HepG2 (cell line): ENCODE measurements around the gene SPI1. TPM values are rescaled to one million over a fixed set of nuclear protein-coding genes. Genes with fewer than 3 reads are reported as not detected.

Experiments used
- CHCHD3 ChIP-seq: sonication (generic); formaldehyde crosslinking; IDR thresholded peaks from 2 replicates; pipeline ENCODE4 v1.8.0; 2022; ENCODE audit warnings: mild to moderate bottlenecking, missing genetic modification reagents, moderate library complexity
- EEA1 ChIP-seq: sonication (generic); formaldehyde crosslinking; IDR thresholded peaks from 2 replicates; pipeline ENCODE4 v1.5.1; 2020; ENCODE audit warnings: mild to moderate bottlenecking, missing genetic modification reagents, borderline replicate concordance
- MAF1 ChIP-seq: sonication (generic); formaldehyde crosslinking; IDR thresholded peaks from 2 replicates; pipeline ENCODE4 v1.5.0; 2020; ENCODE audit warnings: missing genetic modification reagents, borderline replicate concordance
- MEF2D ChIP-seq: sonication (generic); formaldehyde crosslinking; IDR thresholded peaks from 2 replicates; pipeline ENCODE4 v1.5.1; 2020; ENCODE audit warnings: mild to moderate bottlenecking, missing genetic modification reagents
- NR2F6 ChIP-seq, 2 experiments: IDR thresholded peaks; 2 replicates each; pipeline ENCODE4 v1.6.1; 2016; ENCODE audit warnings: antibody characterized with exemption in 1 of 2, mild to moderate bottlenecking in 1 of 2
- RXRA ChIP-seq: sonication (generic); formaldehyde crosslinking; IDR thresholded peaks from 2 replicates; pipeline ENCODE4 v1.5.1; 2020; ENCODE audit warnings: missing genetic modification reagents
- SKI ChIP-seq: fragments of 450-650 bp; IDR thresholded peaks from one replicate; pipeline ENCODE4 v1.6.1; 2018; ENCODE audit warnings: mild to moderate bottlenecking; ENCODE audit not compliant: partially characterized antibody
- ZNF136 ChIP-seq: sonication (generic); formaldehyde crosslinking; IDR thresholded peaks from 2 replicates; pipeline ENCODE4 v1.8.1; 2022; ENCODE audit warnings: low read depth, mild to moderate bottlenecking, moderate library complexity, missing genetic modification reagents
- ZNF326 ChIP-seq: sonication (generic); formaldehyde crosslinking; IDR thresholded peaks from 2 replicates; pipeline ENCODE4 v1.4.0; 2020; ENCODE audit warnings: missing genetic modification reagents, borderline replicate concordance
- ZNF468 ChIP-seq: sonication (generic); formaldehyde crosslinking; IDR thresholded peaks from 2 replicates; pipeline ENCODE4 v1.8.0; 2022; ENCODE audit warnings: mild to moderate bottlenecking, moderate library complexity, missing genetic modification reagents
- ZNF556 ChIP-seq: sonication (generic); formaldehyde crosslinking; IDR thresholded peaks from 2 replicates; pipeline ENCODE4 v1.4.0; 2020; ENCODE audit warnings: mild to moderate bottlenecking, missing genetic modification reagents, borderline replicate concordance
- ZNF563 ChIP-seq: sonication (generic); formaldehyde crosslinking; IDR thresholded peaks from 2 replicates; pipeline ENCODE4 v1.8.0; 2022; ENCODE audit warnings: mild to moderate bottlenecking, moderate library complexity, missing genetic modification reagents
- ZSCAN12 ChIP-seq: sonication (generic); formaldehyde crosslinking; IDR thresholded peaks from 2 replicates; pipeline ENCODE4 v1.9.0; 2021; ENCODE audit warnings: mild to moderate bottlenecking, missing genetic modification reagents
- polyA plus RNA-seq, 8 experiments: library from polyadenylated mRNA; depleted of rRNA in 3 of 8; stranded (reverse) in 7 of 8; unstranded in 1 of 8; fragments of >200 nt; fragmentation: Illumina TruSeq in 4 of 8; extraction: Trizol in 4 of 8; gene quantifications; 2 replicates each; pipeline versions ENCODE4 v1.2.1 to v1.2.3, GENCODE V29; 2011 to 2016; ENCODE audit warnings: low read depth in 4 of 8, missing spikeins in 1 of 8, mixed read lengths in 1 of 8; ENCODE audit not compliant: insufficient read depth in 1 of 8
- total RNA-seq, 5 experiments: library from RNA; depleted of rRNA; stranded (reverse); fragments of >200 nt; fragmentation: Illumina TruSeq; extraction: Trizol; gene quantifications; 2 replicates each; pipeline ENCODE4 v1.2.3, GENCODE V29; 2016; ENCODE audit warnings: low read depth in 1 of 5
- TF ChIP-seq, protein P1 (sequence below): sonication (generic); formaldehyde crosslinking; IDR thresholded peaks from 2 replicates; pipeline ENCODE4 v1.4.0; 2020; ENCODE audit warnings: missing genetic modification reagents
- TF ChIP-seq, protein P2 (sequence below): sonication (generic); formaldehyde crosslinking; IDR thresholded peaks from 2 replicates; pipeline ENCODE4 v1.4.0; 2020; ENCODE audit warnings: mild to moderate bottlenecking, missing genetic modification reagents
- TF ChIP-seq, protein P3 (sequence below): sonication (generic); formaldehyde crosslinking; IDR thresholded peaks from 2 replicates; pipeline ENCODE4 v1.5.0; 2020; ENCODE audit warnings: missing genetic modification reagents, mild to moderate bottlenecking, borderline replicate concordance
- TF ChIP-seq, protein P4 (sequence below): sonication (generic); formaldehyde crosslinking; IDR thresholded peaks from 2 replicates; pipeline ENCODE4 v1.9.0; 2021; ENCODE audit warnings: missing genetic modification reagents, borderline replicate concordance
- TF ChIP-seq, protein P5 (sequence below): sonication (generic); formaldehyde crosslinking; IDR thresholded peaks from 2 replicates; pipeline ENCODE4 v1.4.0; 2020; ENCODE audit warnings: mild to moderate bottlenecking, missing genetic modification reagents
- TF ChIP-seq, protein P6 (sequence below): sonication (generic); formaldehyde crosslinking; IDR thresholded peaks from 2 replicates; pipeline ENCODE4 v1.8.0; 2022; ENCODE audit warnings: mild to moderate bottlenecking, missing genetic modification reagents; ENCODE audit not compliant: insufficient replicate concordance

The SPI1 gene
- total and polyA plus RNA-seq, 2 of the 13 experiments (the other 11 are each of a cell fraction or from before 2014, with no cell fraction given): not detected

DNA sequence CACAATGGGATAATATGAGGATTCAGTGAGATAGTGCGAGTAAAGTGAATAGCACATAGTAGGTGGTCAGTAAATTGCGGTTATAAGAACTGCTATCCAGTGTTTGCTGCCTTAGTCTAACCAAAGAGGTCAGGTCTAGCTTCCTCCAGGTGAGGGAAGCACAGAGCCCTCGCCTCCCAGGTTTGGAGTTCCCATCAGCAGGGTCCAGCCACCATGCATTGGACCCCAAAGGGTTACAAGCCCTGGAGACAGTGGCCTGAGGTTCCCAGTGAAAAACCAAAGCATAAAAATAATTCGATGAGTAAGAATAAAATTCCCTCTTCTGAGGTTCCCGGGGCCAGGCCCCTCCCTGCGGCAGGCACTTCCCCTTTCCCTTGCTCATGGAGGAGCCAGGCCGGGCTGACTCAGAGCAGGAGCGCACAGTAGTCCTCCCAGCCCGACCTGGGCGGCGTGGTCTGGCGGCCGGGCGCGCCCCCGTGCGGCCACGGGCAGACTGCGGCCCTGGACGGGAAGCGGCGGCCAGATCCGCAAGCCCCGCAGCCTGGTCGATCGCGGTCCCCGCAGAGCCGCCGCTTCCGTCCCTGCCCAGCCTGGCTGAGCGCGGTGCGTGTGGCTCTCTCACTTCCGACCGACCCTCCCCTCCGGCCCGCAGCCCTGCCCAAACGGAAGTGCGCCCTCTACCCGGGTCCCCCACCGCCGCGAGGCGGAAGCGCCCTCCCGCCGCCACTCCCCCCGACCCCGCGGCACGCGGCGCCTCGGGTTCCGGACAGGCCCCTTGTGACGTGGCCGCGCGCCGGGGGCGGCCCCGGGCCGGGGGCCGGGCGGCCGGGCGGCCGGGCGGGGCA is 29.6 kb upstream of the SPI1 start, which contains the start of gene SLC39A13 (continued):
- TF ChIP-seq, protein P1, sequence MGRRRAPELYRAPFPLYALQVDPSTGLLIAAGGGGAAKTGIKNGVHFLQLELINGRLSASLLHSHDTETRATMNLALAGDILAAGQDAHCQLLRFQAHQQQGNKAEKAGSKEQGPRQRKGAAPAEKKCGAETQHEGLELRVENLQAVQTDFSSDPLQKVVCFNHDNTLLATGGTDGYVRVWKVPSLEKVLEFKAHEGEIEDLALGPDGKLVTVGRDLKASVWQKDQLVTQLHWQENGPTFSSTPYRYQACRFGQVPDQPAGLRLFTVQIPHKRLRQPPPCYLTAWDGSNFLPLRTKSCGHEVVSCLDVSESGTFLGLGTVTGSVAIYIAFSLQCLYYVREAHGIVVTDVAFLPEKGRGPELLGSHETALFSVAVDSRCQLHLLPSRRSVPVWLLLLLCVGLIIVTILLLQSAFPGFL (CRISPR knock-in tag): no peak
- TF ChIP-seq ZNF556 (CRISPR knock-in tag) (peak; percentile 97), ZNF468 (CRISPR knock-in tag) (0 out of 2 replicates have a peak, but pooled peaks have one; percentile 63), ZSCAN12 (CRISPR knock-in tag) (peak; percentile 38; the same call in 1 of the 2 replicates), MEF2D (no peak), RXRA (peak; percentile 48), EEA1 (CRISPR knock-in tag) (no peak), MAF1 (CRISPR knock-in tag) (peak; percentile 17; the same call in 1 of the 2 replicates), NR2F6 (IDR thresholded peaks at IDR 0.05) (no peak), NR2F6 (CRISPR knock-in tag; IDR thresholded peaks at IDR 0.05) (peak; percentile 35; the same call in 1 of the 2 replicates), ZNF326 (CRISPR knock-in tag) (no peak), CHCHD3 (CRISPR knock-in tag) (no peak), ZNF563 (CRISPR knock-in tag) (peak; percentile 76), ZNF136 (CRISPR knock-in tag) (no peak), SKI (peak; percentile 85)
- TF ChIP-seq, protein P2, sequence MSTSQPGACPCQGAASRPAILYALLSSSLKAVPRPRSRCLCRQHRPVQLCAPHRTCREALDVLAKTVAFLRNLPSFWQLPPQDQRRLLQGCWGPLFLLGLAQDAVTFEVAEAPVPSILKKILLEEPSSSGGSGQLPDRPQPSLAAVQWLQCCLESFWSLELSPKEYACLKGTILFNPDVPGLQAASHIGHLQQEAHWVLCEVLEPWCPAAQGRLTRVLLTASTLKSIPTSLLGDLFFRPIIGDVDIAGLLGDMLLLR: no peak; the same call in 1 of the 2 replicates
- TF ChIP-seq, protein P3, sequence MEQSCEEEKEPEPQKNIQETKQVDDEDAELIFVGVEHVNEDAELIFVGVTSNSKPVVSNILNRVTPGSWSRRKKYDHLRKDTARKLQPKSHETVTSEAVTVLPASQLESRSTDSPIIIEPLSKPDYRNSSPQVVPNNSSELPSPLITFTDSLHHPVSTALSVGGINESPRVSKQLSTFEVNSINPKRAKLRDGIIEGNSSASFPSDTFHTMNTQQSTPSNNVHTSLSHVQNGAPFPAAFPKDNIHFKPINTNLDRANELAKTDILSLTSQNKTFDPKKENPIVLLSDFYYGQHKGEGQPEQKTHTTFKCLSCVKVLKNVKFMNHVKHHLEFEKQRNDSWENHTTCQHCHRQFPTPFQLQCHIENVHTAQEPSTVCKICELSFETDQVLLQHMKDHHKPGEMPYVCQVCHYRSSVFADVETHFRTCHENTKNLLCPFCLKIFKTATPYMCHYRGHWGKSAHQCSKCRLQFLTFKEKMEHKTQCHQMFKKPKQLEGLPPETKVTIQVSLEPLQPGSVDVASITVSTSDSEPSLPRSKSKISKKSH (CRISPR knock-in tag): no peak
- TF ChIP-seq, protein P4, sequence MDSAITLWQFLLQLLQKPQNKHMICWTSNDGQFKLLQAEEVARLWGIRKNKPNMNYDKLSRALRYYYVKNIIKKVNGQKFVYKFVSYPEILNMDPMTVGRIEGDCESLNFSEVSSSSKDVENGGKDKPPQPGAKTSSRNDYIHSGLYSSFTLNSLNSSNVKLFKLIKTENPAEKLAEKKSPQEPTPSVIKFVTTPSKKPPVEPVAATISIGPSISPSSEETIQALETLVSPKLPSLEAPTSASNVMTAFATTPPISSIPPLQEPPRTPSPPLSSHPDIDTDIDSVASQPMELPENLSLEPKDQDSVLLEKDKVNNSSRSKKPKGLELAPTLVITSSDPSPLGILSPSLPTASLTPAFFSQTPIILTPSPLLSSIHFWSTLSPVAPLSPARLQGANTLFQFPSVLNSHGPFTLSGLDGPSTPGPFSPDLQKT (CRISPR knock-in tag): no peak
- TF ChIP-seq, protein P5, sequence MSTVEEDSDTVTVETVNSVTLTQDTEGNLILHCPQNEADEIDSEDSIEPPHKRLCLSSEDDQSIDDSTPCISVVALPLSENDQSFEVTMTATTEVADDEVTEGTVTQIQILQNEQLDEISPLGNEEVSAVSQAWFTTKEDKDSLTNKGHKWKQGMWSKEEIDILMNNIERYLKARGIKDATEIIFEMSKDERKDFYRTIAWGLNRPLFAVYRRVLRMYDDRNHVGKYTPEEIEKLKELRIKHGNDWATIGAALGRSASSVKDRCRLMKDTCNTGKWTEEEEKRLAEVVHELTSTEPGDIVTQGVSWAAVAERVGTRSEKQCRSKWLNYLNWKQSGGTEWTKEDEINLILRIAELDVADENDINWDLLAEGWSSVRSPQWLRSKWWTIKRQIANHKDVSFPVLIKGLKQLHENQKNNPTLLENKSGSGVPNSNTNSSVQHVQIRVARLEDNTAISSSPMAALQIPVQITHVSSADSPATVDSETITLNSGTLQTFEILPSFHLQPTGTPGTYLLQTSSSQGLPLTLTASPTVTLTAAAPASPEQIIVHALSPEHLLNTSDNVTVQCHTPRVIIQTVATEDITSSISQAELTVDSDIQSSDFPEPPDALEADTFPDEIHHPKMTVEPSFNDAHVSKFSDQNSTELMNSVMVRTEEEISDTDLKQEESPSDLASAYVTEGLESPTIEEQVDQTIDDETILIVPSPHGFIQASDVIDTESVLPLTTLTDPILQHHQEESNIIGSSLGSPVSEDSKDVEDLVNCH: 0 out of 2 replicates have a peak, but pooled peaks have one; percentile 29
- TF ChIP-seq, protein P6, sequence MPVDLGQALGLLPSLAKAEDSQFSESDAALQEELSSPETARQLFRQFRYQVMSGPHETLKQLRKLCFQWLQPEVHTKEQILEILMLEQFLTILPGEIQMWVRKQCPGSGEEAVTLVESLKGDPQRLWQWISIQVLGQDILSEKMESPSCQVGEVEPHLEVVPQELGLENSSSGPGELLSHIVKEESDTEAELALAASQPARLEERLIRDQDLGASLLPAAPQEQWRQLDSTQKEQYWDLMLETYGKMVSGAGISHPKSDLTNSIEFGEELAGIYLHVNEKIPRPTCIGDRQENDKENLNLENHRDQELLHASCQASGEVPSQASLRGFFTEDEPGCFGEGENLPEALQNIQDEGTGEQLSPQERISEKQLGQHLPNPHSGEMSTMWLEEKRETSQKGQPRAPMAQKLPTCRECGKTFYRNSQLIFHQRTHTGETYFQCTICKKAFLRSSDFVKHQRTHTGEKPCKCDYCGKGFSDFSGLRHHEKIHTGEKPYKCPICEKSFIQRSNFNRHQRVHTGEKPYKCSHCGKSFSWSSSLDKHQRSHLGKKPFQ: no peak
